Measurements from ENCODE around the gene CTSE. TPM values are rescaled to one million over a fixed set of nuclear protein-coding genes. Genes with fewer than 3 reads are reported as not detected.
A peak's percentile ranks its signal among the peaks of the same experiment; 100 is the strongest.

CTSE gene
- total and polyA plus RNA-seq, 2 donors (not counting 1 experiment from before 2014, with no cell fraction given), result not detected

- CTCF ChIA-PET, result interaction anchor here (0.8 to 3.0 kb wide), 7 partner anchors 8 to 55 kb away, joined by 3 to 30 read pairs (median 13); no protein-coding TSS in a partner anchor
- intact Hi-C loops (cut with micrococcal nuclease), result loop anchor here (1.0 to 10.0 kb wide), 6 partner anchors 9 to 766 kb away; no protein-coding TSS in a partner anchor
Measured at GRCh38 chr1:206050655-206051235, 27.1 kb upstream of the CTSE start.

More at GRCh38 chr1:206050655-206051235, 27.1 kb upstream of the CTSE start:
- H3K27me3 Mint-ChIP-seq, result no peaks in the 10 kb centered on the region
- H3K27me3 ChIP-seq (replicated peaks in 1 of 4; ENCODE audit: control extremely low read depth in 1 of 4, control insufficient read depth in 3 of 4, insufficient read depth in 4 of 4, low read length in 3 of 4), result no peaks in the 10 kb centered on the region
- no peaks in the 10 kb centered on the region for H3K36me3 ChIP-seq (replicated peaks in 1 of 2; ENCODE audit: control extremely low read depth in 1 of 2, control insufficient read depth in 1 of 2, extremely low read depth in 1 of 2, insufficient read depth in 2 of 2, low read length in 1 of 2)
- POLR2A ChIA-PET, result interaction anchor here (0.6 to 1.4 kb wide), 6 partner anchors 9 to 56 kb away, joined by 3 to 16 read pairs (median 4); no protein-coding TSS in a partner anchor
- H3K9me3 ChIP-seq (ENCODE audit: control extremely low read depth in 1 of 3, control insufficient read depth in 2 of 3, insufficient read depth in 1 of 3, low read length in 2 of 3), result no peaks in the 10 kb centered on the region
- peak overlapping the region; percentile 91 to 93 for H3K27ac ChIP-seq (ENCODE audit: low read length in 2 of 2)
- no peaks in the 10 kb centered on the region for H4K20me1 ChIP-seq (ENCODE audit: control insufficient read depth, insufficient read depth, low read length, poor library complexity, severe bottlenecking)
- H3K79me2 ChIP-seq (ENCODE audit: control insufficient read depth, insufficient read depth, low read length), result peaks cover 11% of the 10 kb centered on the region
- no peak overlapping the region for H3K9ac ChIP-seq (ENCODE audit: low read length)
- H3K4me3 Mint-ChIP-seq, result peak overlapping the region; percentile 91
- H3K4me1 ChIP-seq (ENCODE audit: control insufficient read depth in 2 of 2, insufficient read depth in 2 of 2, low read length in 2 of 2), result peaks cover 71 to 80% of the 10 kb centered on the region in 2 donors
- ATAC-seq (ENCODE audit: low read depth) (peak; percentile 93), DNase-seq (peak; percentile 96)
- no peak overlapping the region for H2AFZ ChIP-seq (ENCODE audit: insufficient read depth, low read depth, low read length, poor library complexity, severe bottlenecking)
- TF ChIP-seq EZH2 (IDR thresholded peaks at IDR 0.05; ENCODE audit: borderline replicate concordance, insufficient read depth, low read depth, low read length, poor library complexity, severe bottlenecking), result no peak
- peak; percentile 57 for TF ChIP-seq CTCF (IDR thresholded peaks at IDR 0.05)
- H3K27ac Mint-ChIP-seq, result peak overlapping the region; percentile 99
- WGBS (ENCODE audit: insufficient coverage), result 0% methylated on average over 4 of the region's 6 CpGs
- peak overlapping the region in 1 of 5 experiments; percentile 42 for H3K4me3 ChIP-seq (ENCODE audit: control extremely low read depth in 1 of 5, extremely low read depth in 1 of 5, insufficient read depth in 1 of 5, low read depth in 2 of 5, low read length in 4 of 5)
- H3K9me3 Mint-ChIP-seq (ENCODE audit: insufficient read depth), result no peaks in the 10 kb centered on the region
- H3K4me1 Mint-ChIP-seq, result peaks cover 89% of the 10 kb centered on the region
- H3K4me2 ChIP-seq (replicated peaks; ENCODE audit: low read depth, low read length, poor library complexity, severe bottlenecking), result peak overlapping the region; percentile 64

Data from B cell (primary cell).